GM23338 (cell line): ENCODE results near the gene CNOT4. TPM values are rescaled to one million over a fixed set of nuclear protein-coding genes. Genes with fewer than 3 reads are reported as not detected.

ENCODE experiments used
- ATAC-seq: fragments of 200-7000 bp; cut with Tn5 transposase; 3 replicates; pipeline ENCODE4 v1.9.1; 2020
- DNase-seq: peaks from one replicate; pipeline ENCODE4 v3.0.0-alpha.2; 2015; ENCODE audit warnings: low spot score
- H2AFZ ChIP-seq: fragments of 200-600 bp; sonication (generic); 2 replicates; pipeline ENCODE4 v1.8.0; 2016; ENCODE audit warnings: antibody characterized with exemption, mild to moderate bottlenecking, moderate library complexity
- H3F3A ChIP-seq: fragments of 200-600 bp; sonication (generic); replicated peaks from 2 replicates; pipeline ENCODE4 v1.8.0; 2017; ENCODE audit warnings: antibody characterized with exemption, mixed run types, low read depth
- H3K27ac ChIP-seq: fragments of 200-600 bp; sonication (generic); 2 replicates; pipeline ENCODE4 v1.6.1; 2016; ENCODE audit warnings: low read depth
- H3K27me3 ChIP-seq: fragments of 200-600 bp; sonication (generic); 2 replicates; pipeline ENCODE4 v1.8.0; 2016; ENCODE audit warnings: mild to moderate bottlenecking, mixed run types, moderate library complexity; ENCODE audit not compliant: insufficient read depth
- H3K36me3 ChIP-seq: fragments of 200-600 bp; sonication (generic); 2 replicates; pipeline ENCODE4 v1.8.0; 2016; ENCODE audit warnings: mild to moderate bottlenecking; ENCODE audit not compliant: insufficient read depth
- H3K4me1 ChIP-seq: fragments of 200-600 bp; sonication (generic); 2 replicates; pipeline ENCODE4 v1.8.0; 2016; ENCODE audit warnings: mild to moderate bottlenecking, moderate library complexity; ENCODE audit not compliant: insufficient read depth
- H3K4me2 ChIP-seq: fragments of 200-600 bp; sonication (generic); 2 replicates; pipeline ENCODE4 v1.7.1; 2017; ENCODE audit warnings: mixed run types
- H3K4me3 ChIP-seq: fragments of 200-600 bp; sonication (generic); 2 replicates; pipeline ENCODE4 v1.6.1; 2016; ENCODE audit warnings: mixed run types
- H3K79me2 ChIP-seq: fragments of 200-600 bp; sonication (generic); replicated peaks from 2 replicates; pipeline ENCODE4 v1.8.0; 2017; ENCODE audit warnings: mild to moderate bottlenecking; ENCODE audit not compliant: insufficient read depth
- H3K9me2 ChIP-seq: fragments of 200-600 bp; sonication (generic); 2 replicates; pipeline ENCODE4 v1.8.0; 2017; ENCODE audit not compliant: insufficient read depth
- H4K20me1 ChIP-seq: fragments of 200-600 bp; sonication (generic); replicated peaks from 2 replicates; pipeline ENCODE4 v1.8.0; 2017; ENCODE audit warnings: mild to moderate bottlenecking; ENCODE audit not compliant: insufficient read depth
- H3K27ac Mint-ChIP-seq: 2 replicates; pipeline ENCODE4 v1.8.0; 2020; ENCODE audit warnings: inconsistent platforms, mild to moderate bottlenecking, moderate library complexity, mixed read lengths
- H3K27me3 Mint-ChIP-seq: 3 replicates; pipeline ENCODE4 v1.8.0; 2022; ENCODE audit warnings: low read depth, mild to moderate bottlenecking, moderate library complexity, mixed read lengths, inconsistent platforms; ENCODE audit not compliant: insufficient read depth, poor library complexity
- H3K36me3 Mint-ChIP-seq: 3 replicates; pipeline ENCODE4 v1.8.0; 2021; ENCODE audit warnings: low read depth, mild to moderate bottlenecking, inconsistent platforms, moderate library complexity, mixed read lengths
- H3K4me1 Mint-ChIP-seq: 3 replicates; pipeline ENCODE4 v1.8.0; 2020; ENCODE audit warnings: mild to moderate bottlenecking, inconsistent platforms, mixed read lengths
- H3K4me3 Mint-ChIP-seq: 3 replicates; pipeline ENCODE4 v1.8.0; 2021; ENCODE audit warnings: moderate library complexity, mild to moderate bottlenecking, inconsistent platforms, mixed read lengths
- H3K9me3 Mint-ChIP-seq: 3 replicates; pipeline ENCODE4 v1.8.0; 2020; ENCODE audit warnings: moderate library complexity, mild to moderate bottlenecking, inconsistent platforms, mixed read lengths
- EZH2 ChIP-seq: fragments of 200-600 bp; sonication (generic); IDR thresholded peaks from one replicate; pipeline ENCODE4 v1.8.0; 2017; ENCODE audit warnings: antibody characterized with exemption, mild to moderate bottlenecking, low read depth; ENCODE audit not compliant: unreplicated experiment
- JUNB ChIP-seq: IDR thresholded peaks from one replicate; pipeline ENCODE4 v1.6.1; 2016; ENCODE audit warnings: antibody characterized with exemption; ENCODE audit not compliant: unreplicated experiment
- NANOG ChIP-seq: IDR thresholded peaks from 2 replicates; pipeline ENCODE4 v1.6.1; 2016; ENCODE audit warnings: antibody characterized with exemption, borderline replicate concordance
- POLR2AphosphoS5 ChIP-seq: IDR thresholded peaks from 2 replicates; pipeline ENCODE4 v1.6.1; 2016; ENCODE audit warnings: antibody characterized with exemption, low read depth
- REST ChIP-seq: IDR thresholded peaks from one replicate; pipeline ENCODE4 v1.6.1; 2018; ENCODE audit warnings: antibody characterized with exemption; ENCODE audit not compliant: unreplicated experiment
- STAT1 ChIP-seq: IDR thresholded peaks from one replicate; pipeline ENCODE4 v1.6.1; 2016; ENCODE audit warnings: antibody characterized with exemption; ENCODE audit not compliant: unreplicated experiment
- ZNF114 ChIP-seq: fragments of 250-450 bp; sonication (Bioruptor Pico); IDR thresholded peaks from 2 replicates; pipeline ENCODE4 v1.5.0; 2020; ENCODE audit warnings: mild to moderate bottlenecking, moderate library complexity
- ZNF331 ChIP-seq: fragments of 250-450 bp; sonication (Bioruptor Pico); IDR thresholded peaks from 2 replicates; pipeline ENCODE4 v1.5.0; 2020; ENCODE audit warnings: low read depth, mild to moderate bottlenecking, moderate library complexity
- polyA plus RNA-seq: library from polyadenylated mRNA; unstranded; fragments of >200 nt; fragmentation: Nextera tagmentation; extraction: Ambion mirVana; gene quantifications from 2 replicates; pipeline ENCODE4 v1.2.1, GENCODE V29; 2016
- total RNA-seq: library from RNA; depleted of rRNA; stranded (reverse); fragments of >200 nt; shearing (Covaris generic); gene quantifications from 2 replicates; pipeline ENCODE4 v1.2.3, GENCODE V29; 2014
- TF ChIP-seq, protein P1 (sequence below), 2 experiments: fragments of 200-600 bp in 1 of 2; sonication (generic) in 1 of 2; conservative IDR thresholded peaks; 2 replicates each; pipeline versions ENCODE4 v1.5.1 to v1.6.1; 2016 to 2017; ENCODE audit warnings: antibody characterized with exemption in 2 of 2, low read depth in 2 of 2, mild to moderate bottlenecking in 2 of 2, moderate library complexity in 1 of 2
- TF ChIP-seq, protein P2 (sequence below): IDR thresholded peaks from 2 replicates; pipeline ENCODE4 v1.6.1; 2016; ENCODE audit warnings: antibody characterized with exemption

The CNOT4 gene
- total and polyA plus RNA-seq, 2 experiments from 2014 or later: 18.9 to 26.2 TPM

DNA sequence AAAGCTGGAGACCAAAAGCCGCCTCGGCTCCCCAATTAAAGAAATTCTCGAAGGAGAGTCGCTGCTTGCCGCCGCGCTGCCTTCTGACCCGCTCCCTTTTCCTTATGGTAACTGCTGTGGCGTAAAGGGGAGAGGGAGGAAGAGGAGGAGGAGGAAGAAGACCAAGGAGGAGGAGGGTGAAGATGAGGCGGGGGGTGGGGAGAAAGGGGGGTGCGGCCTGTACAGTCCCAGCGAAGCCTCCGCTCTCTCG lies 388 bp downstream of the CNOT4 start:
- Histone ChIP-seq H3K27ac (peak overlapping the region; percentile 98), H3K27me3 (no peaks in the 10 kb centered on the region), H3F3A (no peaks in the 10 kb centered on the region), H4K20me1 (peaks cover 25% of the 10 kb centered on the region), H3K4me3 (peak overlapping the region; percentile 78), H3K4me1 (peaks cover 10% of the 10 kb centered on the region; the same call in 1 of the 2 replicates), H3K9me2 (no peaks in the 10 kb centered on the region), H2AFZ (peak overlapping the region; percentile 97), H3K4me2 (peak overlapping the region; percentile 95), H3K79me2 (peaks cover 49% of the 10 kb centered on the region), H3K36me3 (no peaks in the 10 kb centered on the region)
- peaks cover 11% of the 10 kb centered on the region; the same call in 2 of the 3 replicates for H3K4me1 Mint-ChIP-seq
- peak; percentile 72 for DNase-seq
- H3K36me3 Mint-ChIP-seq: no peaks in the 10 kb centered on the region
- H3K4me3 Mint-ChIP-seq: no peak overlapping the region
- H3K27ac Mint-ChIP-seq: no peak overlapping the region
- TF ChIP-seq, protein P1, sequence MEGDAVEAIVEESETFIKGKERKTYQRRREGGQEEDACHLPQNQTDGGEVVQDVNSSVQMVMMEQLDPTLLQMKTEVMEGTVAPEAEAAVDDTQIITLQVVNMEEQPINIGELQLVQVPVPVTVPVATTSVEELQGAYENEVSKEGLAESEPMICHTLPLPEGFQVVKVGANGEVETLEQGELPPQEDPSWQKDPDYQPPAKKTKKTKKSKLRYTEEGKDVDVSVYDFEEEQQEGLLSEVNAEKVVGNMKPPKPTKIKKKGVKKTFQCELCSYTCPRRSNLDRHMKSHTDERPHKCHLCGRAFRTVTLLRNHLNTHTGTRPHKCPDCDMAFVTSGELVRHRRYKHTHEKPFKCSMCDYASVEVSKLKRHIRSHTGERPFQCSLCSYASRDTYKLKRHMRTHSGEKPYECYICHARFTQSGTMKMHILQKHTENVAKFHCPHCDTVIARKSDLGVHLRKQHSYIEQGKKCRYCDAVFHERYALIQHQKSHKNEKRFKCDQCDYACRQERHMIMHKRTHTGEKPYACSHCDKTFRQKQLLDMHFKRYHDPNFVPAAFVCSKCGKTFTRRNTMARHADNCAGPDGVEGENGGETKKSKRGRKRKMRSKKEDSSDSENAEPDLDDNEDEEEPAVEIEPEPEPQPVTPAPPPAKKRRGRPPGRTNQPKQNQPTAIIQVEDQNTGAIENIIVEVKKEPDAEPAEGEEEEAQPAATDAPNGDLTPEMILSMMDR (conservative IDR thresholded peaks at IDR 0.05; ENCODE audit: low read depth in 2 of 2): no peak
- TF ChIP-seq STAT1 (no peak), EZH2 (no peak), ZNF114 (CRISPR knock-in tag) (no peak), POLR2AphosphoS5 (no peak), JUNB (no peak), ZNF331 (CRISPR knock-in tag) (no peak)
- ATAC-seq: no peak; the same call in 2 of the 3 replicates
- H3K27me3 Mint-ChIP-seq: peaks cover 5% of the 10 kb centered on the region
- no peaks in the 10 kb centered on the region for H3K9me3 Mint-ChIP-seq

DNA sequence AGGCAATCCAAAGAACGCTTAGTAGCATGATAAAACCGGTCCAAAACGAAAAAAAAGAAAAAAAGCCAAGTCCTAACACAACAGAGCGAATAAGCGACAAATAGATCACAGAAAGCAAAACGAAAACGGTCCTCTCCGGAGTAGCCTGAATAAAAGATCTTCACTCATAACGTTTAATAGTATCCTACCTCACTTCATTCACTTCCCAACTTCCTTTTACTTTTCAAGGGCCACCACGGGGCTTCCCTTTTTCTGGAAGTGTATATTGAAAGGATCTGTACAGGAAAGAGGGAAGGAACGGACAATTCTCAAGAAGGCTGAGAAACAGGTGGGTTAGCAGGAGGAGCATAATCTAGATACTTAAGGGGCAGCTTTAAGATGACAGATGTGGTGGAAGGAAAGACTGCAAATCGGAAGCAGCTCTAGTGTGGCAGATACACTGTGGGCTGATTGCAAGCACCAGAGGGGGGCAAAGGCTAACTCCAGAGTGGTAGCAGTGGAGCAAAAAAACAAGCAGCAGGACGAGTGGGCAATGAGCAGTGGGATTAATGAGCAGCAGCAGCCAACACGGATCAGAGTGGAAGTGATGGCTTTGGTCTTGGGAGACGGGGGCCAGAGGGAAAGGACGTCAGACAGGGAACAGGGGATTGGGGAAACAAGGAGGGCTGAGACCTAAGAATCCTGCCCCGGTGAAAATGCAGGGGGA lies 866 bp downstream of the CNOT4 start:
- Mint-ChIP-seq H3K4me1 (peaks cover 11% of the 10 kb centered on the region; the same call in 2 of the 3 replicates), H3K27me3 (peaks cover 5% of the 10 kb centered on the region), H3K4me3 (no peak overlapping the region), H3K36me3 (no peaks in the 10 kb centered on the region), H3K9me3 (no peaks in the 10 kb centered on the region), H3K27ac (no peak overlapping the region)
- Histone ChIP-seq H3F3A (no peaks in the 10 kb centered on the region), H3K79me2 (peaks cover 52% of the 10 kb centered on the region), H4K20me1 (peaks cover 25% of the 10 kb centered on the region), H3K36me3 (no peaks in the 10 kb centered on the region), H3K4me3 (peak overlapping the region; percentile 78), H2AFZ (peak overlapping the region; percentile 97), H3K27me3 (no peaks in the 10 kb centered on the region), H3K9me2 (no peaks in the 10 kb centered on the region), H3K4me2 (peak overlapping the region; percentile 95), H3K4me1 (peaks cover 10% of the 10 kb centered on the region; the same call in 1 of the 2 replicates), H3K27ac (peak overlapping the region; percentile 98)
- DNase-seq (peak; percentile 26), ATAC-seq (peak; percentile 4)
- TF ChIP-seq, protein P1 (conservative IDR thresholded peaks at IDR 0.05; ENCODE audit: low read depth in 2 of 2): no peak
- TF ChIP-seq, protein P2, sequence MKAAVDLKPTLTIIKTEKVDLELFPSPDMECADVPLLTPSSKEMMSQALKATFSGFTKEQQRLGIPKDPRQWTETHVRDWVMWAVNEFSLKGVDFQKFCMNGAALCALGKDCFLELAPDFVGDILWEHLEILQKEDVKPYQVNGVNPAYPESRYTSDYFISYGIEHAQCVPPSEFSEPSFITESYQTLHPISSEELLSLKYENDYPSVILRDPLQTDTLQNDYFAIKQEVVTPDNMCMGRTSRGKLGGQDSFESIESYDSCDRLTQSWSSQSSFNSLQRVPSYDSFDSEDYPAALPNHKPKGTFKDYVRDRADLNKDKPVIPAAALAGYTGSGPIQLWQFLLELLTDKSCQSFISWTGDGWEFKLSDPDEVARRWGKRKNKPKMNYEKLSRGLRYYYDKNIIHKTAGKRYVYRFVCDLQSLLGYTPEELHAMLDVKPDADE: no peak
- TF ChIP-seq POLR2AphosphoS5 (no peak), NANOG (no peak), EZH2 (no peak), ZNF331 (CRISPR knock-in tag) (no peak), REST (no peak)
